Prostate gland (tissue), 2 donors: ENCODE data around the gene ART1. TPM values are rescaled to one million over a fixed set of nuclear protein-coding genes. Genes with fewer than 3 reads are reported as not detected.
A peak's percentile ranks its signal among the peaks of the same experiment; 100 is the strongest.

Source experiments
- DNase-seq: peaks from one replicate; pipeline ENCODE4 v3.0.0-alpha.2; 2019; ENCODE audit warnings: low spot score
- H3K27ac ChIP-seq, 2 donors: fragments of 200-600 bp; sonication (generic); 2 replicates each; pipeline ENCODE4 v1.5.1; 2017 to 2019
- H3K27me3 ChIP-seq: fragments of 200-600 bp; sonication (generic); replicated peaks from 2 replicates; pipeline ENCODE4 v1.5.1; 2019; ENCODE audit not compliant: insufficient read depth
- H3K36me3 ChIP-seq, 2 donors: fragments of 200-600 bp; sonication (generic); 1 replicate in 1 of 2; 2 replicates in 1 of 2; pipeline versions ENCODE4 v1.5.1 to v1.8.1; 2017 to 2019
- H3K4me1 ChIP-seq: fragments of 200-600 bp; sonication (generic); replicated peaks from 2 replicates; pipeline ENCODE4 v1.5.1; 2019
- H3K4me3 ChIP-seq, 2 donors: fragments of 200-600 bp; sonication (generic); 2 replicates each; pipeline ENCODE4 v1.5.1; 2017 to 2019
- H3K9me3 ChIP-seq: fragments of 200-600 bp; sonication (generic); 2 replicates; pipeline ENCODE4 v1.5.1; 2017
- POLR2A ChIP-seq: fragments of 450-650 bp; IDR thresholded peaks from one replicate; pipeline ENCODE4 v1.6.1; 2016; ENCODE audit warnings: antibody characterized with exemption, mild to moderate bottlenecking
- POLR2AphosphoS5 ChIP-seq: sonication (generic); formaldehyde crosslinking; IDR thresholded peaks from one replicate; pipeline ENCODE4 v1.6.1; 2017; ENCODE audit warnings: antibody characterized with exemption
- WGBS: methylation state at CpG from one replicate; pipeline ENCODE4 v1.1.5; 2018; 5-methylcytosine and 5-hydroxymethylcytosine counted together
- intact Hi-C: fragments of 100-400 bp; cut with DNase I; formaldehyde crosslinking; loops from one replicate; pipeline ENCODE4 v1.14.2; 2022
- total RNA-seq, 2 donors: library from RNA; depleted of rRNA; stranded (reverse); fragments of >200 nt; gene quantifications; one replicate each; pipeline ENCODE4 v1.1.0, GENCODE V29; 2016
- TF ChIP-seq, protein P1 (sequence below), 4 experiments: fragments of 200-600 bp in 2 of 4; fragments of 450-650 bp in 2 of 4; sonication (generic) in 2 of 4; IDR thresholded peaks; 1 replicate in 3 of 4; 2 replicates in 1 of 4; pipeline ENCODE4 v1.5.1; 2016 to 2019; ENCODE audit warnings: antibody characterized with exemption in 4 of 4, mild to moderate bottlenecking in 2 of 4, moderate library complexity in 2 of 4

The ART1 gene
- total RNA-seq, 2 donors from 2014 or later: not detected

DNA sequence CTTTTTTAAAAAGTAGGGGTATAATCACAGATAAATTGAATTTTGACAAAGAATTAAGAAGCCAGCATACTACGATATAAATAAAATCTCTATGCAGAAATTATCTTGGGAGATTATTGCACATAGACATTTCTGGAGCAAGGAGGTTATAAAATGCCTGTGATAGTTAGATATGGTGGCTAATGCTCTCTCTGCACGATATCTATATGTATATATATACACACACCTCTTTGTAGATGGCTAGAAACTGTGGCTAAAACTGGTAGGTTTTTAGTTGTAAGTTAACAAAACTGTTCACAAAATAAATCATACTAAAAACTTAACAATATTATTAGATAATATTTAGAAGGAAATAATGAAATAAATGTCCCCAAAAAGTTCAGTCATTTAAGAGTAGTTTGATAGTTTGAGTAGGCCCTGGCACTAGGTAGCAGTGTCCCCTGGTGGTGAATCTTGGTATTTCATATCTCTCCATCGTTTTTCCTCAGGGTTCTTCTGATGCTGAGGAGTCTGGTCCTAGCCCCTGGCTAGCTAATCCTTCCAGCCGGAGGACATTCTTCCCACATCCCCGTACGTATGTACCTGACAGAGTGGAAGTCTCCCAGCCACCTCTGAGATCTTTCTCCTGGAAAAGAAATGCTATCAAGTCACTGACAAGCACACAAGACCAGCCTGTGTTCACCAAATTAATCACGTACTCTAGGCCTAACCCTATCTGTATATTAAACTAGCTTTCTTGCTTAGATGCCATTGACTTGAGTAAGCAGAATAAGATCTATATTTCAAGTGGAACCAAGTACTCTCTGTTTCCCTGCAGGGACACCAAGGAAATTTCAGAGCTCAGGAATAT lies 35.3 kb upstream of the ART1 start:
- H3K9me3 ChIP-seq: no peaks in the 10 kb centered on the region
- no peak overlapping the region for H3K27ac ChIP-seq
- no peaks in the 10 kb centered on the region for H3K36me3 ChIP-seq
- intact Hi-C loops: no loop called here
- TF ChIP-seq, protein P1, sequence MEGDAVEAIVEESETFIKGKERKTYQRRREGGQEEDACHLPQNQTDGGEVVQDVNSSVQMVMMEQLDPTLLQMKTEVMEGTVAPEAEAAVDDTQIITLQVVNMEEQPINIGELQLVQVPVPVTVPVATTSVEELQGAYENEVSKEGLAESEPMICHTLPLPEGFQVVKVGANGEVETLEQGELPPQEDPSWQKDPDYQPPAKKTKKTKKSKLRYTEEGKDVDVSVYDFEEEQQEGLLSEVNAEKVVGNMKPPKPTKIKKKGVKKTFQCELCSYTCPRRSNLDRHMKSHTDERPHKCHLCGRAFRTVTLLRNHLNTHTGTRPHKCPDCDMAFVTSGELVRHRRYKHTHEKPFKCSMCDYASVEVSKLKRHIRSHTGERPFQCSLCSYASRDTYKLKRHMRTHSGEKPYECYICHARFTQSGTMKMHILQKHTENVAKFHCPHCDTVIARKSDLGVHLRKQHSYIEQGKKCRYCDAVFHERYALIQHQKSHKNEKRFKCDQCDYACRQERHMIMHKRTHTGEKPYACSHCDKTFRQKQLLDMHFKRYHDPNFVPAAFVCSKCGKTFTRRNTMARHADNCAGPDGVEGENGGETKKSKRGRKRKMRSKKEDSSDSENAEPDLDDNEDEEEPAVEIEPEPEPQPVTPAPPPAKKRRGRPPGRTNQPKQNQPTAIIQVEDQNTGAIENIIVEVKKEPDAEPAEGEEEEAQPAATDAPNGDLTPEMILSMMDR (IDR thresholded peaks at IDR 0.05): peak; percentile 68 to 87 (median 78)
- TF ChIP-seq POLR2AphosphoS5: no peak
- WGBS: 71% methylated on average over 7 of the region's 7 CpGs
- no peaks in the 10 kb centered on the region for H3K4me1 ChIP-seq
- no peaks in the 10 kb centered on the region for H3K27me3 ChIP-seq
- no peak overlapping the region for H3K4me3 ChIP-seq
- DNase-seq: peak; percentile 36

DNA sequence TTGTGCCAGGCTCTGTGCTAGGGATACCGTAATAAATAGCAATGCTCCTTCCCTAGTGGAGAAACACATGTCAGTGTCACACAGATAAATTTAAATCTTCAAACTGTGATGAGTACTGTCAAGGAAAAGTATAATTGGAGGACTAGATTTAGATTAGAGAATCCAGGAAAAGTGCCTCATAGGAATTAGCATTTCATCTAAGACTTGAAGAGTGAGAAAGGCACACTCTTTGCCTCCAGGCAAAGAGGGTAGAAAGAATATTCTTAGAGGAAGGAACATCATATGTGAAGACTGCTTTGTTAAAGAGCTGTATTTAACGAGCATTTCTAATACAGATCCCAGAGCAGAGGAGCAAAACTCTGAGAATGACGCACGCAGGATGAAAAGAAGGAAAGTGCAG lies 34.1 kb upstream of the ART1 start:
- TF ChIP-seq, protein P1 (IDR thresholded peaks at IDR 0.05): no peak
- no peak for TF ChIP-seq POLR2AphosphoS5
- no peak for TF ChIP-seq POLR2A
- H3K9me3 ChIP-seq: no peaks in the 10 kb centered on the region
- no peak for DNase-seq
- H3K27ac ChIP-seq: no peak overlapping the region
- H3K4me3 ChIP-seq: no peak overlapping the region
- 72% methylated on average over 4 of the region's 4 CpGs for WGBS
- intact Hi-C loops: no loop called here
- H3K27me3 ChIP-seq: no peaks in the 10 kb centered on the region
- H3K36me3 ChIP-seq: no peaks in the 10 kb centered on the region
- no peaks in the 10 kb centered on the region for H3K4me1 ChIP-seq

DNA sequence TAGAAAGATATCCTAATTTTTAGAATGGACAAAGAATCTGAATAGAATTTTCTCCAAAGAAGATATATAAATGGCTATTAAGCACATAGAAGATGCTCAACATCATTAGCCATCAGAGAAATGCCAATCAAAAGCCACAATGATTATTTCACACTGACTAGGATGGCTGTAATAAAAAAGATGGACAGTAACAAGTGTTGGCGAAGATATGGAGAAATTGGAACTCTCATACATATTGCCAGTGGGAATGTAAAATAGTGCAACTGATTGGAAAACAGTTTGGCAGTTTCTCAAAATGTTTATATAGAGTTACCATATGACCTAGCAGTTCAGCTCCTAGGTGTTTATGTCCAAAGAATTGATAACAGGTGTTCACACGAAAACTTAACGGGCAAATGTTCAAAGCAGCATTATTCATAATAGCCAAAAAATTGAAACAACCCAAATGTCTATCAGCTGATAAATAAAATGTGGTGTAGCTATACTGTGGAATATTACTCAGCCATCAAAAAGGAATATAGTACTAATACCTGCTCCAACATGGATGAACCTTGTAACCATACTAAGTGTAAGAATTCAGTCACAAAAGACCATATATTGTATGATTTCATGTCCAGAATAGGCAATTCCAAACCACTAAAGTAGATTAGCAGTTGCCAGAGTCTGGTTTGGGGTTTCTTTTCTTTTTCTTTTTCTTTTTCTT lies 32.8 kb upstream of the ART1 start:
- no peaks in the 10 kb centered on the region for H3K9me3 ChIP-seq
- WGBS: 97% methylated on average over 3 of the region's 3 CpGs
- no peaks in the 10 kb centered on the region for H3K27me3 ChIP-seq
- no peak overlapping the region for H3K4me3 ChIP-seq
- intact Hi-C loops: no loop called here
- no peak overlapping the region for H3K27ac ChIP-seq
- TF ChIP-seq, protein P1 (IDR thresholded peaks at IDR 0.05): no peak
- no peak for TF ChIP-seq POLR2A
- TF ChIP-seq POLR2AphosphoS5: no peak
- H3K4me1 ChIP-seq: no peaks in the 10 kb centered on the region
- DNase-seq: no peak
- no peaks in the 10 kb centered on the region for H3K36me3 ChIP-seq

DNA sequence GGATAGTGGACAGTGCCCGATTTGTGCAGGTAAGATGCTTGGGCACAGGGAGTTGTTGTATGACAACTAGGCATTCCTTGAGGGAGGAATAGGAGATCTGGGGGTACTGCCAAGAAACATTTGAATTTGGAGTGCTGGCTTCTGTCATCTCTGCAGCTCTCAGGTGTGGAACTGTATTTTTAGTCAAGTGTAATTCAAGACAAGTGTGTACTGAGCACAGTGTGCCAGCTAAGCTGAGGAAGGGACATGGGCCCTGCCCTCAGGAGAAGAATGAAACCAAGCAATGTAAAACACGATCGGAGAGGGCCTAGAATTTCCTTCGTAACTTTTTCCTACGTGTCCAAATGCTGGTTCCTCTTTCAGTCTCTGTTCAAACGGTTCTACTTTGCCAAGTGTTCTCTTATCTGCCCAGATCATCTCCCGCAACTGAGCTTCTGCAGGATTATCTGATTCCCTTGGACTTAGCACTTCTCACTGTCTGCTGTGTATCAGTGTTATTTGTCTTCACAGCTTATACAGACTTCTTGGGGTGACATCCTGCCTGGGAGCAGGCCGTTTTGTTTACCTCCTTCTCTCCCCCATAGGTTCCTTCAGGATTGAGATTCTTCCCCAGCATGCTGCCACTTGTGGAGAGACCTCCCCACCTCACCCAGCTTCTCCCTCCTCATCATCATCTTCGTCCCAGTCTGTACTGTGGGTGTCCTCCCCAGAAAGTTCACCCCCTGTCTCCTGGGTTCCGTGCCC lies 30.8 kb upstream of the ART1 start:
- 35% methylated on average over 10 of the region's 10 CpGs for WGBS
- TF ChIP-seq POLR2AphosphoS5 (no peak), POLR2A (no peak)
- TF ChIP-seq, protein P1 (IDR thresholded peaks at IDR 0.05): no peak
- H3K4me3 ChIP-seq: no peak overlapping the region
- H3K36me3 ChIP-seq: no peaks in the 10 kb centered on the region
- no peak for DNase-seq
- intact Hi-C loops: no loop called here
- H3K4me1 ChIP-seq: no peaks in the 10 kb centered on the region
- H3K27me3 ChIP-seq: no peaks in the 10 kb centered on the region
- H3K9me3 ChIP-seq: no peaks in the 10 kb centered on the region
- no peak overlapping the region for H3K27ac ChIP-seq
